GM12865 (cell line): ENCODE results near the gene ZXDC.

Experiments
- DNase-seq: peaks from one replicate; pipeline ENCODE4 v3.0.0; 2010; ENCODE audit warnings: low read depth
- H3K4me3 ChIP-seq: 2 replicates; pipeline ENCODE4 v1.5.1; 2011; ENCODE audit warnings: mild to moderate bottlenecking, low read depth, low read length, control low read depth
- TF ChIP-seq, protein P1 (sequence below): IDR thresholded peaks from 2 replicates; pipeline ENCODE4 v1.5.1; 2011; ENCODE audit warnings: low read length, control low read depth, low read depth, inconsistent platforms; ENCODE audit not compliant: insufficient read depth; ENCODE audit errors: missing control alignments

ZXDC gene

DNA sequence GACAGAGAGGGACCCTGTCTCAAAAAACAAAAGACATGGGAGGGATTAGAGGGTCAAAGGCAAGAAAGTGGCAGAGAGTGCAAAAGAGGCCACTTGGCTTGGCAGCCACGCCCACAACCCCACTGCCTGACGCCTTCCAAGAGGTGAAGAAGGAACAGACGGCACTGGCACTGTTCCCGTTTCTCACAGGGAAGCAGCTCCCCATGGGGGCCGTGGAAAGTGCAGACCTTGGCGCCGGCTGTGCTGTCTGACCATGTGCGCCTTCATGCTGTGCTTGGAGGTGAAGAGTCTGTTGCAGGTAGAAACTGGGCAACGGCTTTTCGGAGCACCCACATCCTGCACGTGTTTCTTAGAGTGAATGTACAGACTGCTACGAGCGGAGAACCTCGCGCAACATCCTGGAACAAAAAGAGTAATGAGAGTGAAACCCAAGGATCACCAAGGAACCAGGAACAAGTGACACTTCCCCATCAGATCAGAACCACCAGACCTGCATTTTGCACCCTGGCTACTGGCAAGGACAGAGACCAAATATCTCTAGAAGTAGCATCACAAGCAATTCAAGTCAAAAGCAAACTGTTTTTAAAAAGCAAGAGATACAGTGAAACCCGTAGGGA, 9.7 kb downstream of the ZXDC start:
- H3K4me3 ChIP-seq = no peak overlapping the region
- DNase-seq = no peak
- TF ChIP-seq, protein P1, sequence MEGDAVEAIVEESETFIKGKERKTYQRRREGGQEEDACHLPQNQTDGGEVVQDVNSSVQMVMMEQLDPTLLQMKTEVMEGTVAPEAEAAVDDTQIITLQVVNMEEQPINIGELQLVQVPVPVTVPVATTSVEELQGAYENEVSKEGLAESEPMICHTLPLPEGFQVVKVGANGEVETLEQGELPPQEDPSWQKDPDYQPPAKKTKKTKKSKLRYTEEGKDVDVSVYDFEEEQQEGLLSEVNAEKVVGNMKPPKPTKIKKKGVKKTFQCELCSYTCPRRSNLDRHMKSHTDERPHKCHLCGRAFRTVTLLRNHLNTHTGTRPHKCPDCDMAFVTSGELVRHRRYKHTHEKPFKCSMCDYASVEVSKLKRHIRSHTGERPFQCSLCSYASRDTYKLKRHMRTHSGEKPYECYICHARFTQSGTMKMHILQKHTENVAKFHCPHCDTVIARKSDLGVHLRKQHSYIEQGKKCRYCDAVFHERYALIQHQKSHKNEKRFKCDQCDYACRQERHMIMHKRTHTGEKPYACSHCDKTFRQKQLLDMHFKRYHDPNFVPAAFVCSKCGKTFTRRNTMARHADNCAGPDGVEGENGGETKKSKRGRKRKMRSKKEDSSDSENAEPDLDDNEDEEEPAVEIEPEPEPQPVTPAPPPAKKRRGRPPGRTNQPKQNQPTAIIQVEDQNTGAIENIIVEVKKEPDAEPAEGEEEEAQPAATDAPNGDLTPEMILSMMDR = no peak

DNA sequence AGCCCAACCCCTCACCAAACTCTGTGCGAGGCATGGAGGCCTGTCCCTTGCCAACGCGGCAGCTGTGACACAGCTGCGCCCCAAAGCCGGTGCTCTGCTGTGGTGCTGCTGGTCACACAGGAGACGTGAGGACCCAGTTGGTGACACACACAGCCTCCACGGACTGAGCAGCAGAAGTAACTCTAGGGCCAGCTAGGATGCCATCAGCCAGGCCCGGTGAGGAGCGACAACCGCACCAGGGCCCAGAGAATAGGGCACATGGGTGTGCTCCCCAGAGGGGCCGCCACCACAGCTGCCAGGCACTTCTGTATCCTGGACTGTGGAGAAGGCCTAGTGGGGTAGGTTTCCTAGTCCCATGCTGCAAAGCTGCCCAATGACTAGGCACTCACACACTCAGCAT, 10.7 kb downstream of the ZXDC start:
- DNase-seq = no peak
- TF ChIP-seq, protein P1 = no peak

DNA sequence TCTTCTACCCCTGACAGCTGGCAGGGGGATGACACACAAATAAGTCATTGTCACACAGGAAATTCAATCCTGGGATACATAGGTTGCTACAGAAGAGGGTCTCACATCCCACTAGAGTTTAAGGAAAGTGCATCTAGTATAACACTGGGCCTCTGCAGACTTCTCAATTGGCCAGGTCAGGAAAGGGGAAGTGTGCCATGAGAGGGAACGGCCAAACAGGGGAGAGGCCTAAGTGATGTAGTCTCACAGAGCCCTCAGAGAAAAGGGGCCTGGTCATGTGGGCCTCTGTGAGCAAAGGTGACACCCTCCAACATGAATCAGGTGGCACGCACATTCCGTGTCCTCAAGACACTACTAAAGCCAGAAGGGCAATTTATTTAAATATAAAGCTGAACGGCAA, 11.2 kb downstream of the ZXDC start:
- no peak overlapping the region for H3K4me3 ChIP-seq
- TF ChIP-seq, protein P1 = no peak
- no peak for DNase-seq

More for the DNA sequence above, 10.7 kb downstream of the ZXDC start:
- H3K4me3 ChIP-seq = no peak overlapping the region

DNA sequence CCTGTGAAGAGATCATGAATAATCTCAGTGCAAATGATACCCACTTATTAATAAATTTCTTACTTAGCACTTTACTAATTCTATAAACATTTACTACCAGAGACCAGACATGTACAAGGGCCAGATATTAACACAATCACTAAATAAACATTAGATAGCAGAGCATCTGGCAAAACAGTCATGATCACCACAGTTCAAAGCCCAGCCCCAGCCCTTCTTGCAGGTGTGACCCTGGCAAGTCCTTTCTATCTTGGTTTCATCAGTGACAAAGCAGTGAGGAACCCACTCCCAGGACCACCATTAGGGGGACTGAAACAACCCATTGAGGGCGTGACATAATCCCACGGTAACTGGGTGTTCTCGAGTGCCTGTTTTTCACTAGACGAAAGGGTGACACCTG, 11.6 kb downstream of the ZXDC start:
- TF ChIP-seq, protein P1 = no peak
- no peak overlapping the region for H3K4me3 ChIP-seq
- DNase-seq = no peak

DNA sequence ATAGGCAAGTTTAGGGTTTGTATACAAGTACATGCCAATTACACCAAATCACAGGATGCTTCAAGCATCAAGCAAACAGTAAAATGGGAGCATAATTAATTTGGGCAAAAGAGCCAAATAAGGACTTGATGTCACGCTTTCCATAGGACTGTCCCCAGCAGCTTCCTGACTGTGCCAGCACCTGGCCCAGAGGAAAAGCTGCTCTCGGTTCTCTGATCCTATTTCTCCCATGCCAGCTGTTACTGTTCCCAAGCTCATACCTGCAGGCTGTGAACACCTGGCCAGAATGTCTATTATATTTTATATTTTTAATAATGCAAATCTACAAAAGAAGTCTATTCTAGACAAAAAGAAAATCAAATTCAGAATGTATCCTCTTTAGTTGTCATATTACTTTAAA, 12.2 kb downstream of the ZXDC start:
- DNase-seq = no peak
- H3K4me3 ChIP-seq = no peak overlapping the region
- TF ChIP-seq, protein P1 = no peak

DNA sequence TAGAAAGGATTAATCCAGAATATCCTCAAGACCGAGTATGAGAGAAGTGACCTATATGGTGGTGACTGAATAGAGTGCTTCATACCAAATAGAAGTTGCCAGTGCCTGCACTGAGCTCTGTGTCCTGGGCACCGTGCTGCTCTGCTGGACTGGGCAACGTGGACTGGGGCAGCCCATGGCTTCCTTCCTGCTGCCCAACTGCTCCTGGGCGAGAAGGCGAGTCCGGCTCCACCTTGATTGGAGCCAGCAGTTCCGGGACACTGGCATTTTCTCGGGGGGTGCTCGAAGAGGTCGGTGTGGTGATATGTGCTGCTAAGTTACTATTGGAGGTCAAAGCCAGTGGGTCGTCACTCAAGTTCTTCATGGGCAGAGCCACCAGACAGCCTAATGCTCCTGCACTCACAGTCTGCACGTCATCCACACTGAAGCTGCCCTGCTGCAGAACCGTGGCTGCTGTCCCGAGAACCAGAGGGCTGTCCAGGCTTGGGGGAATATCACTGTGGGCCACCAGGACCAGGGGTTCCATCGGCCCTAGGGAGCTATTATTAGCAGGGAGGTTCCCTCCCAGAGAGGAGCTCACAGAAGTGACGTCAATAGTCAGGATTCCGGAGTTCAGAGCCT, 14.1 kb downstream of the ZXDC start:
- H3K4me3 ChIP-seq = no peak overlapping the region
- no peak for DNase-seq
- TF ChIP-seq, protein P1 = no peak

DNA sequence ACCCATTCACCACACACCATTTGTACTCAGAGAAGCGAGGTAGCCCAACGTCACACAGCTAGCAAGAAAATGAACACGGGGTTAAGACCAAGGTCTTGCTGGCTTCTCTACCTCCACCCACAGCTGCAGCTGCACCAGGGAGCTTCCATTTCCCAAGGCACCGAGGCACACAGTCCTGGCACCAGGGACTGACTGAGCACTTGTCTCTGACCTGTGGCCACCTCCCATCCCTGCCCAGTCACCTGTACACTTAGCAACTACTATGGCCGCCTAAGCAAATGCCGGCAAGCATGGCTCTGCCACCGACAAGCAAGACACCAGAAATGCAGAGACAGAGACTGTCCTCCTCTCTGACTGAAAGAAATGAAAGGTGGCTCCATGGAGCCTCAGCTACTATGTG, 15.3 kb downstream of the ZXDC start:
- TF ChIP-seq, protein P1 = no peak
- DNase-seq = no peak
- H3K4me3 ChIP-seq = no peak overlapping the region
